GM10266 (cell line): ENCODE results near the gene DDIT3.

Source experiments
- DNase-seq: peaks from one replicate; pipeline ENCODE4 v3.0.0; 2012; ENCODE audit errors: extremely low spot score
- CTCF ChIP-seq: IDR thresholded peaks from 2 replicates; pipeline ENCODE4 v1.5.1; 2012; ENCODE audit warnings: mild to moderate bottlenecking, low read depth; ENCODE audit not compliant: control insufficient read depth, insufficient read depth; ENCODE audit errors: missing control alignments

Gene DDIT3

GRCh38 chr12:57491393-57492280 is 28.7 kb downstream of the DDIT3 start:
- no peak for DNase-seq
- TF ChIP-seq CTCF = no peak

- no peak for TF ChIP-seq CTCF
- DNase-seq = no peak
Measured at GRCh38 chr12:57490126-57490525, 30.2 kb downstream of the DDIT3 start.

- TF ChIP-seq CTCF = no peak
- DNase-seq = no peak
Measured at GRCh38 chr12:57489157-57489641, 31.1 kb downstream of the DDIT3 start.

- no peak for TF ChIP-seq CTCF
- DNase-seq = no peak
Measured at GRCh38 chr12:57488402-57489156, 31.7 kb downstream of the DDIT3 start.

- peak; percentile 35 for TF ChIP-seq CTCF
- peak; percentile 93 for DNase-seq
Measured at GRCh38 chr12:57487597-57488401, 32.5 kb downstream of the DDIT3 start, which contains the start of gene MARS1. Gene MARS1 (plus strand): TSS chr12:57488068. CDS start chr12:57488091, 23 bp downstream.

GRCh38 chr12:57487055-57487596 is 33.2 kb downstream of the DDIT3 start:
- no peak for TF ChIP-seq CTCF
- no peak for DNase-seq
